ENCODE measurements around the gene SCO1. TPM values are rescaled to one million over a fixed set of nuclear protein-coding genes. Genes with fewer than 3 reads are reported as not detected.
A peak's percentile ranks its signal among the peaks of the same experiment; 100 is the strongest.
"Not testable (repeated sequence)": the region's sequence is repeated elsewhere in the genome, so short reads cannot be mapped to it uniquely, and the experiment has no call there.

The SCO1 gene
- total RNA-seq, 4 donors from 2014 or later: 31.2 to 36.0 (median 34.9) TPM

DNA sequence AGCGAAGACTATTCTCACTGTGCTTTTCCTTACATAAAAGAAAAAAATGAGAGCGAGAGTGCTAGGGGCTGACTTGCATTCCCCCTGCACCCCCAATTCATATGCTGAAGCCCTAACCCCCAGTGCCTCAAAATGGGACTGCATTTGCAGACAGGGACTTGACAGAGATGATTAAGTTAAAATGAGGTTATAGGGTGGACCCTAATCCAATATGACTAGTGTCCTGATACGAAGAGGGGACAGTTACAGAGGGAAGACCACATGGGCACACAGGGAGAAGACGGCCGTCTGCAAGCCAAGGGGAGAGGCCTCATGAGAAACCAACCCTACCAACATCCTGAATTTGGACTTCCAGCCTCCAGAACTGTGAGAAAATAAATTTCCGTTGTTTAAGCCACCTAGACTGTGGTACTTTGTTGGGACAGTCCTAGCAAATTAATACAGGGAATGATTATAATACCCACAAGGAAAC lies 34.1 kb upstream of the SCO1 start:
- no peaks in the 10 kb centered on the region for H3K9me3 ChIP-seq
- DNase-seq: no peak
- no peak overlapping the region for H3K27ac ChIP-seq
- TF ChIP-seq POLR2A (IDR thresholded peaks at IDR 0.05): no peak
- TF ChIP-seq, protein P1, sequence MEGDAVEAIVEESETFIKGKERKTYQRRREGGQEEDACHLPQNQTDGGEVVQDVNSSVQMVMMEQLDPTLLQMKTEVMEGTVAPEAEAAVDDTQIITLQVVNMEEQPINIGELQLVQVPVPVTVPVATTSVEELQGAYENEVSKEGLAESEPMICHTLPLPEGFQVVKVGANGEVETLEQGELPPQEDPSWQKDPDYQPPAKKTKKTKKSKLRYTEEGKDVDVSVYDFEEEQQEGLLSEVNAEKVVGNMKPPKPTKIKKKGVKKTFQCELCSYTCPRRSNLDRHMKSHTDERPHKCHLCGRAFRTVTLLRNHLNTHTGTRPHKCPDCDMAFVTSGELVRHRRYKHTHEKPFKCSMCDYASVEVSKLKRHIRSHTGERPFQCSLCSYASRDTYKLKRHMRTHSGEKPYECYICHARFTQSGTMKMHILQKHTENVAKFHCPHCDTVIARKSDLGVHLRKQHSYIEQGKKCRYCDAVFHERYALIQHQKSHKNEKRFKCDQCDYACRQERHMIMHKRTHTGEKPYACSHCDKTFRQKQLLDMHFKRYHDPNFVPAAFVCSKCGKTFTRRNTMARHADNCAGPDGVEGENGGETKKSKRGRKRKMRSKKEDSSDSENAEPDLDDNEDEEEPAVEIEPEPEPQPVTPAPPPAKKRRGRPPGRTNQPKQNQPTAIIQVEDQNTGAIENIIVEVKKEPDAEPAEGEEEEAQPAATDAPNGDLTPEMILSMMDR (IDR thresholded peaks at IDR 0.05): no peak
- no peak overlapping the region for H3K4me3 ChIP-seq (replicated peaks in 1 of 3)
- no peaks in the 10 kb centered on the region for H3K27me3 ChIP-seq
- peaks cover 0 to 4% of the 10 kb centered on the region in 2 donors for H3K4me1 ChIP-seq
- intact Hi-C loops (cut with DNase I): no loop called here
- no peaks in the 10 kb centered on the region for H3K36me3 ChIP-seq
- 94 to 98% methylated on average over 6 of the region's 6 CpGs for WGBS, 2 donors

DNA sequence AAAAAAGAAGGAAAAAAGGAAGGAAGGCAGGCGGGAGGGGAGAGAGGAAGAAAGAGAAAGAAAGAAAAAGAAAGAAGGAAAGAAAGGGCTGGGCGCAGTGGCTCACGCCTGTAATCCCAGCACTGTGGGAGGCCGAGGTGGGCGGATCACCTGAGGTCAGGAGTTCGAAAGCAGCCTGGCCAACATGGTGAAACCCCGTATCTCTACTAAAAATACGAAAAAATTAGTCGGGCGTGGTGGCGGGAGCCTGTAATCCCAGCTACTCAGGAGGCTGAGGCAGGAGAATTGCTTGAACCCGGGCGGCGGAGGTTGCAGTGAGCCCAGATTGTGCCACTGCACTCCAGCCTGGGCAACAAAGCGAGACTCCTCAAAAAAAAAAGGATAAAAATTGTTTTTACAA lies 32.9 kb upstream of the SCO1 start:
- Histone ChIP-seq H3K27ac (peak overlapping the region; percentile 82 to 97 (median 93)), H3K4me3 (replicated peaks in 1 of 3) (peak overlapping the region in 2 of 3 donors; percentile 29 to 66)
- WGBS, 2 donors: 22 to 34% methylated on average over 15 of the region's 15 CpGs
- H3K36me3 ChIP-seq; H3K4me1 ChIP-seq; DNase-seq; H3K9me3 ChIP-seq; H3K27me3 ChIP-seq; intact Hi-C loops (cut with DNase I): not testable (repeated sequence)

DNA sequence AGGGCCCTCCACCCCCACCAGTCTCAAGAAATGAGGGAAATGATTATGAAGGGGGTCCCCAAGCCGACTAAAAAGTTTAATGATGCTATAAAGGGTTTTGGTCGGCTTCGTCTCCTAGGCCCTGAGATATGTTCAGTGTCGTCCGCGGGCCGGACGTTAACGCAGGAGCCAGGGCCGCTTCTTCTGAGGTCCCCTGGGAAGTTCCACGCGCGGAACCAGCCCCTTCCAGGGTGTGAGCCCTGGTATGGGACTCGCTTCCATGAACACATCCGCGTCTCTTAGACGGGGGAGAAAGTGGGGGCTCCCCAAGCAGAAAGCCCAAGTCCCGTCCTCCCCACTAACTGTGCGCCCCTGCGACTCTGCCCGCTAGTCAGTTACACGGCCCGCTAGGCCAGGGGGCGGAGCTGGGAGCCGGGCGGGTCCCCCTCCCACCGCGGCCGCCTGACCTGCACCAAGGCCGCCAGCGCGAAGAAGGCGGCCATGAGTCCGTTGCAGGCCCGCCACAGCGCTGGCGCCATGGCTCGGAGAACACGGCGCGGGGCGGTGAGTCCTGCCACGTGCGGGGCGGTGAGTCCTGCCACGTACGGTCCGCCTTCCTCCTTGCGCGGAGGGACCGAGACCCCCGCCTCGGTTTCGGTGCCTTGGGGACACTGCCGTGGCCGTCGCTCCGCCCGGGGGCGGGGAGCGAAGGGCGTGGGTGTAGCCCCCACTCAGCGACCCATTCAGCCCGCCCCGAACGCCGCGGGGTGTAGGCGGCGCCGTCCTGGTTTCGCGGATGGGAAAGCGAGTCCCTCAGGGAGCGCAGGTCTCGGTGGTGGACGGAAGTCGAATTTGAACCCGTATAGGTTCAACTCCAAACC lies 32.2 kb upstream of the SCO1 start, which contains the start of gene TMEM220:
Gene TMEM220 (minus strand): TSS at position 690 of the 860 bp plus-strand sequence. CDS start 172 bp downstream, at position 518.
- TF ChIP-seq, protein P1 (IDR thresholded peaks at IDR 0.05): no peak
- TF ChIP-seq POLR2A (IDR thresholded peaks at IDR 0.05): peak; percentile 56 to 83
- peaks cover 0 to 8% of the 10 kb centered on the region in 2 donors for H3K36me3 ChIP-seq
- DNase-seq: peak; percentile 85
- no peaks in the 10 kb centered on the region for H3K9me3 ChIP-seq
- 3 to 6% methylated on average over 22 to 27 of the region's 79 CpGs for WGBS, 2 donors
- H3K4me3 ChIP-seq (replicated peaks in 1 of 3): peak within 1 kb of the TSS; percentile 29 to 66 (median 56)
- H3K27me3 ChIP-seq: no peaks in the 10 kb centered on the region
- peak within 1 kb of the TSS; percentile 82 to 97 (median 93) for H3K27ac ChIP-seq
- peaks cover 0 to 4% of the 10 kb centered on the region in 2 donors for H3K4me1 ChIP-seq
- intact Hi-C loops (cut with DNase I): no loop called here

DNA sequence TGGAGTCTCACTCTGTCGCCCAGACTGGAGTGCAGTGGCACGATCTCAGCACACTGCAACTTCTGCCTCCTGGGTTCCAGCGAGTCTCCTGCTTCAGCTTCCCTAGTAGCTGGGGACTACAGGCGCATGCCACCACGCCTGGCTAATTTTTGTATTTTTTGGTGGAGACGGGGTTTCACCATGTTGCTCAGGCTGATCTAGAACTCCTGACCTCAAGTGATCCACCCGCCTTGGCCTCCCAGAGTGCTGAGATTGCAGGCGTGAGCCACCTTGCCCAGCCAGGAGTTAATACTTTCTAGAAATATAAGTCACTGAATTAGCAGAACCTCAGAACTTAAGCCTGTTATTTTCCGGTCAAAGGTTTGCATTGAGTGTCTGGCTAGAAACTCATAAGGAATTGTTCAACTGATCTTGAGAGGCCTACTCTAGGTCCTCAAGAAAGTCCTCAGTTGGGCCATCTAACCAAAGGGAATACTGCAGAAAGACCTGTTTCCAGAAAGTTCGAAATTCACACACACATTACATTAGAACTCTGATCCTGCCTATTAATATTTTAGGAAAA lies 31.1 kb upstream of the SCO1 start:
- Histone ChIP-seq H3K4me3 (replicated peaks in 1 of 3) (no peak overlapping the region), H3K36me3 (peaks cover 0 to 8% of the 10 kb centered on the region in 2 donors), H3K27ac (peak overlapping the region in 1 of 3 donors; percentile 82), H3K4me1 (peaks cover 0 to 4% of the 10 kb centered on the region in 2 donors), H3K27me3 (no peaks in the 10 kb centered on the region), H3K9me3 (no peaks in the 10 kb centered on the region)
- no peak for DNase-seq
- TF ChIP-seq POLR2A (IDR thresholded peaks at IDR 0.05): no peak
- TF ChIP-seq, protein P1 (IDR thresholded peaks at IDR 0.05): no peak
- 96 to 97% methylated on average over 10 of the region's 10 CpGs for WGBS, 2 donors
- intact Hi-C loops (cut with DNase I): no loop called here

DNA sequence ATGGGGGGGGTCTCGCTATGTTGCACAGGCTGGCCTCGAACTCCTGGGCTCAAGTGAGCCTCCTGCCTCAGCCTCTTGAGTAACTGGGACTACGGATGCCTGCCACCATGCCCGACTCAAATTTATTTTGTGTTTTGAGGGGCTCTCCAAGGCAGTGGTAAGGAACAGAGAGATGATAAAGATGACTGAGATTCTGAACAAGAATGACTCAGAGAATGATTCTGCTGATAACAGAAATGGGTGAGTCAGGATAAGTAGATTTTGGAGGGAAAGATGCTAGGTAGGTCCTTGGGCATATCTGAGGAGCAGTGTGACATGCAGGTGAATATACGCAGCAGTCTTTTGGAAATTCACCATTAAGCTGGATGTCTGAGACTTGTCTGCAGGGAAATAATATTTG lies 29.9 kb upstream of the SCO1 start:
- WGBS, 2 donors: 85 to 90% methylated on average over 5 of the region's 5 CpGs
- no peak overlapping the region for H3K27ac ChIP-seq
- H3K27me3 ChIP-seq: no peaks in the 10 kb centered on the region
- TF ChIP-seq, protein P1 (IDR thresholded peaks at IDR 0.05): no peak
- TF ChIP-seq POLR2A (IDR thresholded peaks at IDR 0.05): no peak
- H3K36me3 ChIP-seq: peaks cover 0 to 12% of the 10 kb centered on the region in 2 donors
- no peak for DNase-seq
- no peak overlapping the region for H3K4me3 ChIP-seq (replicated peaks in 1 of 3)
- peaks cover 0 to 4% of the 10 kb centered on the region in 2 donors for H3K4me1 ChIP-seq
- intact Hi-C loops (cut with DNase I): no loop called here
- H3K9me3 ChIP-seq: no peaks in the 10 kb centered on the region
